ENCODE measurements around the gene TMEM123. TPM values are rescaled to one million over a fixed set of nuclear protein-coding genes. Genes with fewer than 3 reads are reported as not detected.

Gene TMEM123
- total and polyA plus RNA-seq, 10 donors, result 51.3 to 184 (median 146) TPM

- no peak overlapping the region for H3K4me3 ChIP-seq
- 84 to 98% (median 88%) methylated on average over 1 of the region's 1 CpG for WGBS, 5 donors
- TF ChIP-seq POLR2AphosphoS5 (IDR thresholded peaks at IDR 0.05) (no peak), CTCF (IDR thresholded peaks at IDR 0.05 in 8 of 11, conservative IDR thresholded peaks at IDR 0.05 in 3 of 11) (no peak), POLR2A (IDR thresholded peaks at IDR 0.05) (no peak)
- no peaks in the 10 kb centered on the region for H3K27me3 ChIP-seq (replicated peaks in 1 of 7)
- H3K36me3 ChIP-seq, result peaks cover 2 to 90% (median 59%) of the 10 kb centered on the region in 6 donors
- DNase-seq, result no peak
- H3K27ac ChIP-seq, result no peak overlapping the region
- intact Hi-C loops (cut with DNase I; ENCODE audit: low total_unique reads), result no loop called here
- peaks cover 0 to 6% (median 0%) of the 10 kb centered on the region in 8 donors for H3K9me3 ChIP-seq
- H3K4me1 ChIP-seq, result peaks cover 9 to 38% (median 24%) of the 10 kb centered on the region in 6 donors
Measured at GRCh38 chr11:102364991-102365390, 87.6 kb downstream of the TMEM123 start.

DNA sequence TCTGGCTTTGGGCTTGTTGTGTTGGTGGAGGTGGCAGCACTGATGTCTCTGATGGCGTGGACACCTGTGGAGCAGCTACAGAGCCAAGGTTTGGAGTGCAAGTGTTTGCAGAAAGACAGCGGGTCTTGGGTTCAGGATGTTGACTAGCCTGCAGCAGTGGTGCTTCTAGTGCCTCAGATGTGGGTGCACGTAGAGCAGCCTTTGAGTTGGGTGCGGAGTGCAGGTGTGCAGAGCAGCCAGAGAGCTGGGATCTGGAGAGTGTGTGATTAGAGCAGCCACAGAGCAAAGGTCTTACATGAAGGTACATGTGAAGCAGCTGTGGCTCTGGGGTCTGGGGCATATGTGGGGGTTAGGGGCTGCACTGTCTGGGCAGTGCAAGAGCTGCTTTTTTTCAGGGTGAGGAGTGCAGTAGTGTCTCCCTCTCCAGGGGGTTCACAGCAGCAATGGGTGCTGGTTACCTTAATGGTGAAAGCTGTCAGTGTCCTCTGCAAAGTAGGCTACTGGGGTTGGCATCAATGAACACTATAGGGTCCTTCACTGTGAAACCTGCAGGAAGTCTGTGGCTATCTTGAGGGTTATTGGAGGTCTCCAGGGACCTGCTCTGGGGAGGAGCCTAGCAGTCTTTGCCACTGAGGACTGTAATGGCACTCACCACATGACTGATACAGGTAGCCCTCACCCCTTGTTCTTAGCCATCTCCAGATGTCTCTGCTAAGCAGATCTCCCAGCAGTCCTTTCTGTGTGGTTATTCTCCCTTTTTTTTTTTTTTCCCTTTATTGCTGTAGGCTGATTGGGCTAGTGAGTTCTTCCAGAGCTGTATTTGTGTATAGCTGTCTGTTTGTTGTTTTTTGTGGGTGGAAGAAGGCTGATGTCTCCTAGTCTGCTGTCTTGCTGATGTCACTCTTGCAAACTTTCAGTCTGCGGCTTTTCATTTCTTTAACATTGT lies 91.2 kb downstream of the TMEM123 start:
- TF ChIP-seq POLR2A (IDR thresholded peaks at IDR 0.05) (no peak), POLR2AphosphoS5 (IDR thresholded peaks at IDR 0.05) (peak in 2 of 3 donors; percentile 8 to 38), CTCF (IDR thresholded peaks at IDR 0.05 in 8 of 11, conservative IDR thresholded peaks at IDR 0.05 in 3 of 11) (no peak)

DNA sequence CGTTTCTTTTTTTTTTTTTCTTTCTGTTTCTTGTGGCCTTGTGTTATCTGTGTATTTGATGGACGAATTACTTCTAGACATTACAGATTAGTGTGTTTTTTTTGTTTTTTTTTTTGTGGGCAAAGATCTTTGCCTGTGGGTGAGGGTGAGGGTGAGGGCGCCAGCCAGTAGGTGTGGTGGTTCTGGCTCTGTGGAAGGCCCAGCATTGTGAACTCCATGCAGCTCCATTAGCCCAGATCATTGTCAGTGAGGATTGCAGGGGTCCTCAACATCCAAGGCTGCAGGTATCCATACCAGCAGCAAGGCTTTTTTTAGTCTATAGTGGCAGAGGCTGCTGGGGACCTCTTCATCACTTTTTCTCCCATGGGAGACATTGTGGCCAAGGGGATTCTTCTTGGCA lies 91.9 kb downstream of the TMEM123 start:
- intact Hi-C loops (cut with DNase I; ENCODE audit: low total_unique reads), result no loop called here
- Histone ChIP-seq H3K4me1 (peaks cover 8 to 31% (median 13%) of the 10 kb centered on the region in 6 donors), H3K4me3 (no peak overlapping the region), H3K27me3 (replicated peaks in 1 of 7) (no peaks in the 10 kb centered on the region), H3K9me3 (peaks cover 0 to 17% (median 1%) of the 10 kb centered on the region in 8 donors), H3K36me3 (peaks cover 3 to 88% (median 47%) of the 10 kb centered on the region in 6 donors), H3K27ac (peak overlapping the region in 2 of 8 donors; percentile 19 to 43)
- DNase-seq, result no peak
- TF ChIP-seq POLR2AphosphoS5 (IDR thresholded peaks at IDR 0.05) (no peak), CTCF (IDR thresholded peaks at IDR 0.05 in 8 of 11, conservative IDR thresholded peaks at IDR 0.05 in 3 of 11) (no peak), POLR2A (IDR thresholded peaks at IDR 0.05) (no peak)
- 73 to 88% (median 81%) methylated on average over 3 of the region's 3 CpGs for WGBS, 5 donors

More for the DNA sequence above, 91.2 kb downstream of the TMEM123 start:
- H3K27me3 ChIP-seq (replicated peaks in 1 of 7), result no peaks in the 10 kb centered on the region
- H3K27ac ChIP-seq, result peak overlapping the region in 2 of 8 donors; percentile 19 to 43
- peaks cover 0 to 17% (median 0%) of the 10 kb centered on the region in 8 donors for H3K9me3 ChIP-seq
- H3K36me3 ChIP-seq, result peaks cover 3 to 88% (median 52%) of the 10 kb centered on the region in 6 donors
- peaks cover 8 to 32% (median 13%) of the 10 kb centered on the region in 6 donors for H3K4me1 ChIP-seq
- no peak for DNase-seq
- WGBS, 5 donors, result 80 to 94% (median 92%) methylated on average over 5 of the region's 5 CpGs
- intact Hi-C loops (cut with DNase I; ENCODE audit: low total_unique reads), result no loop called here
- H3K4me3 ChIP-seq, result no peak overlapping the region

DNA sequence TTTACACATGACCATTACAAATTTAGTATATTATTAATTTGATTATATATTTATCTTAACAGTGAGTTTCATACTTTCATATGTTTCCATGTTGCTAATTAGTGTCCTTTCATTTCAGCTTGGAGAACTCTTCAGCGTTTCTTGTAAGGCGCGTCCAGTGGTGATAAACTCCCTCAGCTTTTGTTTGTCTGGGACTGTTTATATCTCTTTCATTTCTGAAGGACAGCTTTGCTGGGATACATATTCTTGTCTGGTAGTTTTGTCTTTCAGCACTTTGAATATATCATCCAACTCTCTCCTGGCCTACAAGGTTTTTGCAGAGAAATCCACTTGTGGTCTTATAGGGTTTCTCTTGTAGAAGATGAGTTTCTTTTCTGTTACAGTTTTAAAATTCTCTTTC lies 93.2 kb downstream of the TMEM123 start:
- H3K27ac ChIP-seq, result no peak overlapping the region
- intact Hi-C loops (cut with DNase I; ENCODE audit: low total_unique reads), result no loop called here
- no peaks in the 10 kb centered on the region for H3K27me3 ChIP-seq (replicated peaks in 1 of 7)
- no peak for DNase-seq
- peaks cover 8 to 34% (median 13%) of the 10 kb centered on the region in 6 donors for H3K4me1 ChIP-seq
- TF ChIP-seq POLR2AphosphoS5 (IDR thresholded peaks at IDR 0.05) (no peak), CTCF (IDR thresholded peaks at IDR 0.05 in 8 of 11, conservative IDR thresholded peaks at IDR 0.05 in 3 of 11) (no peak), POLR2A (IDR thresholded peaks at IDR 0.05) (no peak)
- 81 to 99% (median 83%) methylated on average over 3 of the region's 3 CpGs for WGBS, 5 donors
- H3K36me3 ChIP-seq, result peaks cover 3 to 84% (median 39%) of the 10 kb centered on the region in 6 donors
- H3K9me3 ChIP-seq, result peaks cover 0 to 17% (median 6%) of the 10 kb centered on the region in 8 donors
- no peak overlapping the region for H3K4me3 ChIP-seq

All from spleen (tissue), 11 donors.